HepG2 (cell line): ENCODE data around the gene COL27A1. TPM values are rescaled to one million over a fixed set of nuclear protein-coding genes. Genes with fewer than 3 reads are reported as not detected.

Experiments used
- ATAC-seq: fragments of 200-7000 bp; cut with Tn5 transposase; 3 replicates; pipeline ENCODE4 v1.9.1; 2020; ENCODE audit warnings: mild to moderate bottlenecking, moderate library complexity
- BruUV-seq: library from RNA; stranded (reverse); fragments of 400-500 nt; replicated peaks from 2 replicates; lab custom pipeline; 2021; lab: Mats Ljungman, UMichigan
- CTCF ChIA-PET: fragments of 300-600 bp; formaldehyde crosslinking; extraction: SDS; loops from one replicate; lab custom pipeline; 2021; ENCODE audit warnings: low total read pairs, inconsistent platforms, low intra/inter-chr PET ratio; lab: Yijun Ruan, JAX
- POLR2A ChIA-PET: fragments of 350-600 bp; sonication (Branson Sonifier 250); formaldehyde crosslinking; loops from one replicate; lab custom pipeline; 2020; ENCODE audit warnings: antibody characterized with exemption, inconsistent platforms; lab: Yijun Ruan, JAX
- DNase-seq: peaks from one replicate; pipeline ENCODE4 v3.0.0-alpha.2; 2015; ENCODE audit warnings: low spot score
- FAIRE-seq: peaks from 3 replicates; lab custom pipeline; 2011; peaks lifted over from hg19 to GRCh38; lab: Jason Lieb, UNC
- H2AFZ ChIP-seq: one replicate; pipeline ENCODE4 v1.6.1; 2011; ENCODE audit warnings: low read length, inconsistent platforms
- H3K27ac ChIP-seq: fragments of 300-600 bp; 3 replicates; pipeline ENCODE4 v1.8.0; 2011; ENCODE audit warnings: mixed run types, mild to moderate bottlenecking, mixed read lengths, low read length, inconsistent platforms; ENCODE audit not compliant: insufficient read depth; ENCODE audit errors: extremely low read length
- H3K27me3 ChIP-seq, 2 experiments: fragments of 200-600 bp in 1 of 2; 2 replicates in 1 of 2; 3 replicates in 1 of 2; pipeline versions ENCODE4 v1.6.0 to v1.8.0; 2011; ENCODE audit warnings: low read length in 2 of 2, mild to moderate bottlenecking in 2 of 2, moderate library complexity in 2 of 2, inconsistent platforms in 1 of 2; ENCODE audit not compliant: insufficient read depth in 2 of 2, control insufficient read depth in 1 of 2
- H3K36me3 ChIP-seq, 2 experiments: fragments of 200-600 bp in 1 of 2; replicated peaks in 1 of 2; 2 replicates in 1 of 2; 3 replicates in 1 of 2; pipeline versions ENCODE4 v1.5.1 to v1.8.0; 2011; ENCODE audit warnings: low read length in 2 of 2, inconsistent platforms in 1 of 2; ENCODE audit not compliant: insufficient read depth in 2 of 2, control insufficient read depth in 1 of 2
- H3K4me1 ChIP-seq: 2 replicates; pipeline ENCODE4 v1.5.1; 2012; ENCODE audit warnings: low read length, inconsistent platforms; ENCODE audit not compliant: insufficient read depth
- H3K4me2 ChIP-seq: 2 replicates; pipeline ENCODE4 v1.6.0; 2011; ENCODE audit warnings: low read depth, low read length, inconsistent platforms
- H3K4me3 ChIP-seq, 3 experiments: fragments of 200-600 bp in 1 of 3; sonication (generic), shearing (Covaris generic) in 1 of 3; replicated peaks in 1 of 3; 2 replicates each; pipeline ENCODE4 v1.5.1; 2011 to 2016; ENCODE audit warnings: low read length in 3 of 3, inconsistent platforms in 2 of 3, low read depth in 2 of 3, mild to moderate bottlenecking in 2 of 3, control low read depth in 1 of 3, mixed read lengths in 1 of 3; ENCODE audit not compliant: insufficient read depth in 1 of 3
- H3K79me2 ChIP-seq: one replicate; pipeline ENCODE4 v1.6.1; 2011; ENCODE audit warnings: low read length, inconsistent platforms; ENCODE audit not compliant: insufficient read depth
- H3K9ac ChIP-seq: 2 replicates; pipeline ENCODE4 v1.6.0; 2011; ENCODE audit warnings: mild to moderate bottlenecking, low read depth, low read length, inconsistent platforms; ENCODE audit not compliant: insufficient read depth
- H3K9me3 ChIP-seq: 2 replicates; pipeline ENCODE4 v1.5.1; 2012; ENCODE audit warnings: mild to moderate bottlenecking, low read length
- H4K20me1 ChIP-seq: 2 replicates; pipeline ENCODE4 v1.6.0; 2011; ENCODE audit warnings: inconsistent platforms, mild to moderate bottlenecking, low read length, moderate library complexity; ENCODE audit not compliant: insufficient read depth
- MEIS2 ChIP-seq: sonication (generic); formaldehyde crosslinking; IDR thresholded peaks from 2 replicates; pipeline ENCODE4 v1.9.0; 2021; ENCODE audit warnings: mild to moderate bottlenecking, missing genetic modification reagents
- NFKB2 ChIP-seq: sonication (generic); formaldehyde crosslinking; IDR thresholded peaks from 2 replicates; pipeline ENCODE4 v1.4.0; 2020; ENCODE audit warnings: missing genetic modification reagents, borderline replicate concordance
- STAT5B ChIP-seq: sonication (generic); formaldehyde crosslinking; IDR thresholded peaks from 2 replicates; pipeline ENCODE4 v1.4.0; 2020; ENCODE audit warnings: missing genetic modification reagents
- ZC3H4 ChIP-seq: sonication (generic); formaldehyde crosslinking; IDR thresholded peaks from 2 replicates; pipeline ENCODE4 v1.4.0; 2020; ENCODE audit warnings: missing genetic modification reagents, borderline replicate concordance
- ZNF24 ChIP-seq: fragments of 450-650 bp; IDR thresholded peaks from 2 replicates; pipeline ENCODE4 v1.6.1; 2017; ENCODE audit warnings: antibody characterized with exemption, mild to moderate bottlenecking
- WGBS: methylation state at CpG from one replicate; pipeline ENCODE4 v1.1.6; 2017; ENCODE audit warnings: low lambda C conversion rate; 5-methylcytosine and 5-hydroxymethylcytosine counted together
- in situ Hi-C: cut with HindIII; loops from 2 replicates; pipeline ENCODE4 v1.10.0; 2017; ENCODE audit warnings: low pct_unique_long_range_greater_than_20kb; ENCODE audit not compliant: extremely low pct_ligation_motif_present
- intact Hi-C: fragments of 100-400 bp; cut with micrococcal nuclease; formaldehyde crosslinking; loops from one replicate; pipeline ENCODE4 v1.10.0; 2022; ENCODE audit not compliant: unreplicated experiment
- polyA plus RNA-seq, 8 experiments: library from polyadenylated mRNA; depleted of rRNA in 3 of 8; stranded (reverse) in 7 of 8; unstranded in 1 of 8; fragments of >200 nt; fragmentation: Illumina TruSeq in 4 of 8; extraction: Trizol in 4 of 8; gene quantifications; 2 replicates each; pipeline versions ENCODE4 v1.2.1 to v1.2.3, GENCODE V29; 2011 to 2016; ENCODE audit warnings: low read depth in 4 of 8, missing spikeins in 1 of 8, mixed read lengths in 1 of 8; ENCODE audit not compliant: insufficient read depth in 1 of 8
- total RNA-seq, 5 experiments: library from RNA; depleted of rRNA; stranded (reverse); fragments of >200 nt; fragmentation: Illumina TruSeq; extraction: Trizol; gene quantifications; 2 replicates each; pipeline ENCODE4 v1.2.3, GENCODE V29; 2016; ENCODE audit warnings: low read depth in 1 of 5
- TF ChIP-seq, protein P1 (sequence below): IDR thresholded peaks from 2 replicates; pipeline ENCODE4 v1.6.1; 2016
- TF ChIP-seq, protein P2 (sequence below): sonication (generic); formaldehyde crosslinking; IDR thresholded peaks from 2 replicates; pipeline ENCODE4 v1.4.0; 2020; ENCODE audit warnings: missing genetic modification reagents, borderline replicate concordance
- TF ChIP-seq, protein P3 (sequence below): sonication (generic); formaldehyde crosslinking; IDR thresholded peaks from 2 replicates; pipeline ENCODE4 v1.5.1; 2020; ENCODE audit warnings: missing genetic modification reagents, mild to moderate bottlenecking, borderline replicate concordance
- TF ChIP-seq, protein P4 (sequence below): sonication (generic); formaldehyde crosslinking; IDR thresholded peaks from 2 replicates; pipeline ENCODE4 v1.4.0; 2020; ENCODE audit warnings: mild to moderate bottlenecking, missing genetic modification reagents, borderline replicate concordance

COL27A1 gene
- total and polyA plus RNA-seq, 2 of the 13 experiments (the other 11 are each of a cell fraction or from before 2014, with no cell fraction given): 71.3 to 89.1 TPM

DNA sequence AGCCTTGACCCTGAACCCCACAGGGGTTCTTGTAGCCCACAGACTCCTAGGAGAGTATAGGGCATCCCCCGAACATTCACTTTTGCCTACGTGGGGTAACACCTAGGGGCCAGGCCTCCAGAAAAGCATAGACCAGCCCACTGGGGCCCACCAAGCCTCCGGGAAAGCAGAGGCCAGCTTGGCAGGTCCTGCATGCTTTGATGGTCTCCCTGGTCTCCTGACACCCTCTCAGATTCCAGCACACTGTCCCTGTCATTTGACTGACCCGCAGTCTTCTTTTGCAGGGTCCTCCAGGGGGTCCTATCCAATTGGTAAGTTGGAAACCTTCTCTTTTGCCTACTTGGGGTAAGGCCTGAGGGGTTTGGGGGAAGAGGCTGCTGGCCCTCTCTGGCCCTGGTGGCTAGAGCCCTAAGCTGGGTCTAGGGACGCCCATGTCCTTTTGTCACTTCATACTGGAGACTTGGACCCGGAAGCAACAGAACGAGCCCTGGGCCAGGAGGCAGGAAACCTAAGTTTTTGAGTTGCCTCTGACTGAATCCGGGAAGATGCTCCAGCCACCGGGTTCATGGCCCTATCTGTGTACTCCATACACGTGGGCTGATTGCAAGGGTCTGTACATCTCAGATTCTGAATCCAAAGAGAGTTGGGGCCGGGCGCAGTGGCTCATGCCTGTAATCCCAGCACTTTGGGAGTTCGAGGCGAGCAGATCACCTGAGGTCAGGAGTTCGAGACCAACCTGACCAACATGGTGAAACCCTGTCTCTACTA, 146.6 kb downstream of the COL27A1 start:
- no peak for DNase-seq
- WGBS: 94% methylated on average over 11 of the region's 15 CpGs
- intact Hi-C loops (no loop called here), in situ Hi-C loops (no loop called here)
- Histone ChIP-seq H3K79me2 (no peaks in the 10 kb centered on the region), H3K4me3 (no peak overlapping the region), H4K20me1 (no peaks in the 10 kb centered on the region), H3K36me3 (peaks cover 35 to 88% of the 10 kb centered on the region in 2 experiments), H3K27me3 (no peaks in the 10 kb centered on the region), H3K4me1 (peaks cover 13% of the 10 kb centered on the region), H3K27ac (no peak overlapping the region), H3K9me3 (no peaks in the 10 kb centered on the region), H3K4me2 (no peak overlapping the region), H2AFZ (no peak overlapping the region), H3K9ac (no peak overlapping the region)
- ATAC-seq: no peak
- FAIRE-seq: no peak
- ChIA-PET POLR2A (interaction anchor here (0.7 kb wide), 1 partner anchor 194 kb away, joined by 3 read pairs; no protein-coding TSS in a partner anchor), CTCF (no interaction called here)
- BruUV-seq: no TSS peak
- TF ChIP-seq MEIS2: no peak
- TF ChIP-seq, protein P1, sequence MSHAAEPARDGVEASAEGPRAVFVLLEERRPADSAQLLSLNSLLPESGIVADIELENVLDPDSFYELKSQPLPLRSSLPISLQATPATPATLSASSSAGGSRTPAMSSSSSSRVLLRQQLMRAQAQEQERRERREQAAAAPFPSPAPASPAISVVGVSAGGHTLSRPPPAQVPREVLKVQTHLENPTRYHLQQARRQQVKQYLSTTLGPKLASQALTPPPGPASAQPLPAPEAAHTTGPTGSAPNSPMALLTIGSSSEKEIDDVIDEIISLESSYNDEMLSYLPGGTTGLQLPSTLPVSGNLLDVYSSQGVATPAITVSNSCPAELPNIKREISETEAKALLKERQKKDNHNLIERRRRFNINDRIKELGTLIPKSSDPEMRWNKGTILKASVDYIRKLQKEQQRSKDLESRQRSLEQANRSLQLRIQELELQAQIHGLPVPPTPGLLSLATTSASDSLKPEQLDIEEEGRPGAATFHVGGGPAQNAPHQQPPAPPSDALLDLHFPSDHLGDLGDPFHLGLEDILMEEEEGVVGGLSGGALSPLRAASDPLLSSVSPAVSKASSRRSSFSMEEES: no peak
- no peak for TF ChIP-seq ZNF24
- no peak for TF ChIP-seq NFKB2 (CRISPR knock-in tag)
- TF ChIP-seq, protein P2, sequence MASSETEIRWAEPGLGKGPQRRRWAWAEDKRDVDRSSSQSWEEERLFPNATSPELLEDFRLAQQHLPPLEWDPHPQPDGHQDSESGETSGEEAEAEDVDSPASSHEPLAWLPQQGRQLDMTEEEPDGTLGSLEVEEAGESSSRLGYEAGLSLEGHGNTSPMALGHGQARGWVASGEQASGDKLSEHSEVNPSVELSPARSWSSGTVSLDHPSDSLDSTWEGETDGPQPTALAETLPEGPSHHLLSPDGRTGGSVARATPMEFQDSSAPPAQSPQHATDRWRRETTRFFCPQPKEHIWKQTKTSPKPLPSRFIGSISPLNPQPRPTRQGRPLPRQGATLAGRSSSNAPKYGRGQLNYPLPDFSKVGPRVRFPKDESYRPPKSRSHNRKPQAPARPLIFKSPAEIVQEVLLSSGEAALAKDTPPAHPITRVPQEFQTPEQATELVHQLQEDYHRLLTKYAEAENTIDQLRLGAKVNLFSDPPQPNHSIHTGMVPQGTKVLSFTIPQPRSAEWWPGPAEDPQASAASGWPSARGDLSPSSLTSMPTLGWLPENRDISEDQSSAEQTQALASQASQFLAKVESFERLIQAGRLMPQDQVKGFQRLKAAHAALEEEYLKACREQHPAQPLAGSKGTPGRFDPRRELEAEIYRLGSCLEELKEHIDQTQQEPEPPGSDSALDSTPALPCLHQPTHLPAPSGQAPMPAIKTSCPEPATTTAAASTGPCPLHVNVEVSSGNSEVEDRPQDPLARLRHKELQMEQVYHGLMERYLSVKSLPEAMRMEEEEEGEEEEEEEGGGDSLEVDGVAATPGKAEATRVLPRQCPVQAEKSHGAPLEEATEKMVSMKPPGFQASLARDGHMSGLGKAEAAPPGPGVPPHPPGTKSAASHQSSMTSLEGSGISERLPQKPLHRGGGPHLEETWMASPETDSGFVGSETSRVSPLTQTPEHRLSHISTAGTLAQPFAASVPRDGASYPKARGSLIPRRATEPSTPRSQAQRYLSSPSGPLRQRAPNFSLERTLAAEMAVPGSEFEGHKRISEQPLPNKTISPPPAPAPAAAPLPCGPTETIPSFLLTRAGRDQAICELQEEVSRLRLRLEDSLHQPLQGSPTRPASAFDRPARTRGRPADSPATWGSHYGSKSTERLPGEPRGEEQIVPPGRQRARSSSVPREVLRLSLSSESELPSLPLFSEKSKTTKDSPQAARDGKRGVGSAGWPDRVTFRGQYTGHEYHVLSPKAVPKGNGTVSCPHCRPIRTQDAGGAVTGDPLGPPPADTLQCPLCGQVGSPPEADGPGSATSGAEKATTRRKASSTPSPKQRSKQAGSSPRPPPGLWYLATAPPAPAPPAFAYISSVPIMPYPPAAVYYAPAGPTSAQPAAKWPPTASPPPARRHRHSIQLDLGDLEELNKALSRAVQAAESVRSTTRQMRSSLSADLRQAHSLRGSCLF (CRISPR knock-in tag): no peak
- TF ChIP-seq, protein P3, sequence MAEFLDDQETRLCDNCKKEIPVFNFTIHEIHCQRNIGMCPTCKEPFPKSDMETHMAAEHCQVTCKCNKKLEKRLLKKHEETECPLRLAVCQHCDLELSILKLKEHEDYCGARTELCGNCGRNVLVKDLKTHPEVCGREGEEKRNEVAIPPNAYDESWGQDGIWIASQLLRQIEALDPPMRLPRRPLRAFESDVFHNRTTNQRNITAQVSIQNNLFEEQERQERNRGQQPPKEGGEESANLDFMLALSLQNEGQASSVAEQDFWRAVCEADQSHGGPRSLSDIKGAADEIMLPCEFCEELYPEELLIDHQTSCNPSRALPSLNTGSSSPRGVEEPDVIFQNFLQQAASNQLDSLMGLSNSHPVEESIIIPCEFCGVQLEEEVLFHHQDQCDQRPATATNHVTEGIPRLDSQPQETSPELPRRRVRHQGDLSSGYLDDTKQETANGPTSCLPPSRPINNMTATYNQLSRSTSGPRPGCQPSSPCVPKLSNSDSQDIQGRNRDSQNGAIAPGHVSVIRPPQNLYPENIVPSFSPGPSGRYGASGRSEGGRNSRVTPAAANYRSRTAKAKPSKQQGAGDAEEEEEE: no peak
- no peak for TF ChIP-seq STAT5B (CRISPR knock-in tag)
- TF ChIP-seq ZC3H4 (CRISPR knock-in tag): no peak
- TF ChIP-seq, protein P4, sequence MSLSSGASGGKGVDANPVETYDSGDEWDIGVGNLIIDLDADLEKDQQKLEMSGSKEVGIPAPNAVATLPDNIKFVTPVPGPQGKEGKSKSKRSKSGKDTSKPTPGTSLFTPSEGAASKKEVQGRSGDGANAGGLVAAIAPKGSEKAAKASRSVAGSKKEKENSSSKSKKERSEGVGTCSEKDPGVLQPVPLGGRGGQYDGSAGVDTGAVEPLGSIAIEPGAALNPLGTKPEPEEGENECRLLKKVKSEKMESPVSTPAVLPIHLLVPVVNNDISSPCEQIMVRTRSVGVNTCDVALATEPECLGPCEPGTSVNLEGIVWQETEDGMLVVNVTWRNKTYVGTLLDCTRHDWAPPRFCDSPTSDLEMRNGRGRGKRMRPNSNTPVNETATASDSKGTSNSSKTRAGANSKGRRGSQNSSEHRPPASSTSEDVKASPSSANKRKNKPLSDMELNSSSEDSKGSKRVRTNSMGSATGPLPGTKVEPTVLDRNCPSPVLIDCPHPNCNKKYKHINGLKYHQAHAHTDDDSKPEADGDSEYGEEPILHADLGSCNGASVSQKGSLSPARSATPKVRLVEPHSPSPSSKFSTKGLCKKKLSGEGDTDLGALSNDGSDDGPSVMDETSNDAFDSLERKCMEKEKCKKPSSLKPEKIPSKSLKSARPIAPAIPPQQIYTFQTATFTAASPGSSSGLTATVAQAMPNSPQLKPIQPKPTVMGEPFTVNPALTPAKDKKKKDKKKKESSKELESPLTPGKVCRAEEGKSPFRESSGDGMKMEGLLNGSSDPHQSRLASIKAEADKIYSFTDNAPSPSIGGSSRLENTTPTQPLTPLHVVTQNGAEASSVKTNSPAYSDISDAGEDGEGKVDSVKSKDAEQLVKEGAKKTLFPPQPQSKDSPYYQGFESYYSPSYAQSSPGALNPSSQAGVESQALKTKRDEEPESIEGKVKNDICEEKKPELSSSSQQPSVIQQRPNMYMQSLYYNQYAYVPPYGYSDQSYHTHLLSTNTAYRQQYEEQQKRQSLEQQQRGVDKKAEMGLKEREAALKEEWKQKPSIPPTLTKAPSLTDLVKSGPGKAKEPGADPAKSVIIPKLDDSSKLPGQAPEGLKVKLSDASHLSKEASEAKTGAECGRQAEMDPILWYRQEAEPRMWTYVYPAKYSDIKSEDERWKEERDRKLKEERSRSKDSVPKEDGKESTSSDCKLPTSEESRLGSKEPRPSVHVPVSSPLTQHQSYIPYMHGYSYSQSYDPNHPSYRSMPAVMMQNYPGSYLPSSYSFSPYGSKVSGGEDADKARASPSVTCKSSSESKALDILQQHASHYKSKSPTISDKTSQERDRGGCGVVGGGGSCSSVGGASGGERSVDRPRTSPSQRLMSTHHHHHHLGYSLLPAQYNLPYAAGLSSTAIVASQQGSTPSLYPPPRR: no peak
